Hepatocyte (in vitro differentiated cells): ENCODE results near the gene KCTD13. TPM values are rescaled to one million over a fixed set of nuclear protein-coding genes. Genes with fewer than 3 reads are reported as not detected.
"Not testable (repeated sequence)": the region's sequence is repeated elsewhere in the genome, so short reads cannot be mapped to it uniquely, and the experiment has no call there.

ENCODE experiments used
- DNase-seq: peaks from one replicate; pipeline ENCODE4 v3.0.0-alpha.2; 2016; ENCODE audit warnings: low spot score
- H2AFZ ChIP-seq: fragments of 200-600 bp; sonication (generic); 2 replicates; pipeline ENCODE4 v1.6.0; 2016; ENCODE audit warnings: antibody characterized with exemption, mild to moderate bottlenecking
- H3K27ac ChIP-seq: fragments of 200-600 bp; sonication (generic); 2 replicates; pipeline ENCODE4 v1.5.1; 2016; ENCODE audit warnings: mild to moderate bottlenecking
- H3K27me3 ChIP-seq: fragments of 200-600 bp; sonication (generic); 2 replicates; pipeline ENCODE4 v1.6.1; 2016
- H3K36me3 ChIP-seq: fragments of 200-600 bp; sonication (generic); replicated peaks from 2 replicates; pipeline ENCODE4 v1.5.1; 2016; ENCODE audit warnings: low read depth; ENCODE audit not compliant: insufficient read depth
- H3K4me1 ChIP-seq: fragments of 200-600 bp; sonication (generic); 2 replicates; pipeline ENCODE4 v1.5.1; 2016; ENCODE audit warnings: mild to moderate bottlenecking, moderate library complexity; ENCODE audit not compliant: insufficient read depth
- H3K4me2 ChIP-seq: fragments of 200-600 bp; sonication (generic); 2 replicates; pipeline ENCODE4 v1.6.0; 2016
- H3K4me3 ChIP-seq: fragments of 200-600 bp; sonication (generic); 2 replicates; pipeline ENCODE4 v1.5.1; 2016; ENCODE audit warnings: mild to moderate bottlenecking
- H3K79me2 ChIP-seq: fragments of 200-600 bp; sonication (generic); 2 replicates; pipeline ENCODE4 v1.6.0; 2017; ENCODE audit warnings: mild to moderate bottlenecking
- H3K9me2 ChIP-seq: fragments of 200-600 bp; sonication (generic); replicated peaks from 2 replicates; pipeline ENCODE4 v1.6.0; 2017; ENCODE audit warnings: mild to moderate bottlenecking; ENCODE audit not compliant: insufficient read depth
- H3K9me3 ChIP-seq: fragments of 200-600 bp; sonication (generic); 2 replicates; pipeline ENCODE4 v1.5.1; 2016; ENCODE audit warnings: low read depth, mild to moderate bottlenecking
- H4K20me1 ChIP-seq: fragments of 200-600 bp; sonication (generic); 2 replicates; pipeline ENCODE4 v1.6.0; 2016; ENCODE audit warnings: mild to moderate bottlenecking; ENCODE audit not compliant: insufficient read depth, poor library complexity, severe bottlenecking
- CTCF ChIP-seq: fragments of 200-600 bp; sonication (generic); IDR thresholded peaks from 2 replicates; pipeline ENCODE4 v1.5.1; 2016; ENCODE audit warnings: antibody characterized with exemption, mild to moderate bottlenecking; ENCODE audit not compliant: poor library complexity
- EZH2 ChIP-seq: fragments of 200-600 bp; sonication (generic); IDR thresholded peaks from 2 replicates; pipeline ENCODE4 v1.6.1; 2016; ENCODE audit warnings: antibody characterized with exemption, mild to moderate bottlenecking, borderline replicate concordance
- EZH2phosphoT487 ChIP-seq: fragments of 200-600 bp; sonication (generic); IDR thresholded peaks from one replicate; pipeline ENCODE4 v1.6.1; 2018; ENCODE audit warnings: antibody characterized with exemption, mild to moderate bottlenecking, low read depth, moderate library complexity; ENCODE audit not compliant: unreplicated experiment, severe bottlenecking
- WGBS: methylation state at CpG from one replicate; pipeline ENCODE4 v1.1.6; 2016; ENCODE audit warnings: low lambda C conversion rate; ENCODE audit errors: missing lambda C conversion rate; 5-methylcytosine and 5-hydroxymethylcytosine counted together
- polyA plus RNA-seq: library from polyadenylated mRNA; unstranded; fragments of >200 nt; fragmentation: Nextera tagmentation; extraction: Ambion mirVana; gene quantifications from 2 replicates; pipeline ENCODE4 v1.2.1, GENCODE V29; 2016
- total RNA-seq: library from RNA; depleted of rRNA; stranded (reverse); fragments of >200 nt; gene quantifications from 2 replicates; pipeline ENCODE4 v1.2.3, GENCODE V29; 2014

Gene KCTD13
- total and polyA plus RNA-seq, 2 experiments from 2014 or later = 14.3 to 18.8 TPM

DNA sequence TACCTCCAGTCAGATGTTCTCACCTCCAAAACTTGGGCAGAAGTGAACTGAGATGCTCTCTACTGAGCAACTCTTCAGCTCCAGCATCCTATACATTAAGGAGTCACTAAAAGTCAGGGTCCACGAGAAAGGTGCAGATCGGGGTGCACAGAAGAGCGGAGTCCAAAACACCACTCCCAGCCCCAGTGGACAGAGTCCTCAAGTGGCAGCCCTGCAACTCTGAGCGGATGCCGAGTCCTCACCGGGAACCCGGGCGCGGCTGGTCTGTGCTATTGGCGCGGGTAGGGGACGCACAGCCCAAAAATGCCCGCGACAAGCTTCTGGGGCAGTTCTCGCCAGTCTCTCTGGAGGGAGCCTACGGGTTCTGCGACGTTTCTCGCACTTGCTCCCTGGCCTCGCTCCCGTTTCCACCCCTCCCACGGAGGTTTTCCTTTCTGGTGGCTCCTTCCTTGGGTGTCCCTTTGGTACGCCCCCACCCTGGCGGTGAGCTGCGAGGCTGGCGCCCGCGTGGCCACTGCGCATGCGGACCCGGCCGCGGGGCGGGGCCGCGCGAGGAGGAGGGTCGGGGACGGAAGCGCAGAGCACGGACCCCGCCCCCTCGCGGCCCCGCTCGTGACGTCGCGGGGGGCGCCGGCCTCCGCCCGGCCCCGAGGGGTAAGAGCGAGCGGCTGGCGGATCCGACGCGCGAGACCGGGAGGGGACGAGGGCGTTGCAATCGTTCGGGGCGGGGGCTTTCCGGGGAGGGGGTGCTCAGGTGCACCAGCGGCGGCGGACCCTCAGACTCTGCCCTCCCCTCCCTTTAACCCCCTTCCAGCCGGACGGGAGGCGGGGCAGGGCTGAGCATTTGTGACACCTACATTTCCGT is 35.7 kb upstream of the KCTD13 start, which contains the start of gene TMEM219:
Gene TMEM219 (plus strand): TSS at position 601 of the 865 bp plus-strand sequence. CDS start 1,065 bp downstream, outside the sequence.
- no peaks in the 10 kb centered on the region for H4K20me1 ChIP-seq

GRCh38 chr16:29961127-29961478 is 35.1 kb upstream of the KCTD13 start:
- no peak for DNase-seq
- peak overlapping the region; percentile 82 for H3K4me2 ChIP-seq
- peaks cover 5% of the 10 kb centered on the region for H3K79me2 ChIP-seq
- H3K27ac ChIP-seq = peak overlapping the region; percentile 87
- no peaks in the 10 kb centered on the region for H3K9me2 ChIP-seq
- H3K4me3 ChIP-seq = peak overlapping the region; percentile 37
- H3K27me3 ChIP-seq = no peaks in the 10 kb centered on the region
- no peaks in the 10 kb centered on the region for H3K36me3 ChIP-seq
- no peaks in the 10 kb centered on the region for H3K9me3 ChIP-seq
- TF ChIP-seq EZH2phosphoT487 (no peak), CTCF (no peak), EZH2 (no peak)
- H4K20me1 ChIP-seq = no peaks in the 10 kb centered on the region
- H2AFZ ChIP-seq = peak overlapping the region; percentile 65
- H3K4me1 ChIP-seq = peaks cover 5% of the 10 kb centered on the region
- WGBS = 78% methylated on average over 10 of the region's 10 CpGs

More for the DNA sequence above, 35.7 kb upstream of the KCTD13 start, which contains the start of gene TMEM219:
- Histone ChIP-seq H3K27ac (peak within 1 kb of the TSS; percentile 94), H3K79me2 (peaks cover 5% of the 10 kb centered on the region), H3K9me3 (no peaks in the 10 kb centered on the region), H3K9me2 (no peaks in the 10 kb centered on the region), H3K4me1 (peaks cover 5% of the 10 kb centered on the region), H2AFZ (peak within 1 kb of the TSS; percentile 84), H3K36me3 (no peaks in the 10 kb centered on the region), H3K4me3 (peak within 1 kb of the TSS; percentile 54), H3K27me3 (no peaks in the 10 kb centered on the region), H3K4me2 (peak within 1 kb of the TSS; percentile 92)
- TF ChIP-seq EZH2phosphoT487 = no peak
- TF ChIP-seq CTCF = peak; percentile 30
- peak; percentile 96 for DNase-seq
- whole genome bisulfite sequencing = under 1% methylated on average over 49 of the region's 75 CpGs

DNA sequence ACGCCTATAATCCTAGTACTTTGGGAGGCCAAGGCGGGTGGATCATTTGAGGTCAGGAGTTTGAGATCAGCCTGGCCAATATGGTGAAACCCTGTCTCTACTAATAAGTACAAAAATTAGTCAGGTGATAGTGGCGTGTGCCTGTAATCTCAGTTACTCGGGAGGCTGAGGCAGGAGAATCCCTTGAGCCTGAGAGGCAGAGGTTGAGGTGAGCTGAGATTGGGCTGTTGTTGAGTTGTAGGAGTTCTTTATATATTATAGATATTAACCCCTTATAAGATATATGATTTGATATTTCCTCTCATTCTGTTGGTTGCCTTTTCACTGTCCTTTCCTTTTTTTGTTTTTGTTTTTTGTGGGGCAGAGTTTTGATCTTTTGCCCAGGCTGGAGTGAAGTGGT is 33.8 kb upstream of the KCTD13 start:
- H3K4me2 ChIP-seq, H2AFZ ChIP-seq, H3K27me3 ChIP-seq, H4K20me1 ChIP-seq, H3K9me2 ChIP-seq, H3K79me2 ChIP-seq, H3K4me3 ChIP-seq, H3K9me3 ChIP-seq, H3K36me3 ChIP-seq, H3K27ac ChIP-seq, H3K4me1 ChIP-seq, DNase-seq: not testable (repeated sequence)
- 91% methylated on average over 4 of the region's 4 CpGs for WGBS

DNA sequence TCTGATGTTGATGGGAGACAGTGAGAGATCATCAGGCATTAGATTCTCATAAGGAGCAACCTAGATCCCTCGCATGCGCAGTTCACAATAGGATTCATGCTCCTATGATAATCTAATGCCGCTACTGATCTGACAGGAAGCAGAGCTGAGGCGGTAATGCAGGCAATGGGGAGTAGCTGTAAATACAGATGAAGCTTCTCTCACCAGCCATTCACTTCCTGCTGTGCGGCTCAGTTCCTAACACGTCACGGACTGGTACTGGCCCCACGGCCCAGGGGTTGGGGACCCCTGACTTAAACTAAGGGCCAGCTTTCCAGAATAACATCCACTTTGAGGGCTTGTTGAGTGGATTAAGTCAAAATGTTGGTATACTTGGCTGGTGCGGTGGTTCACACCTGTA is 33.3 kb upstream of the KCTD13 start:
- no peaks in the 10 kb centered on the region for H3K9me2 ChIP-seq
- H3K9me3 ChIP-seq = no peaks in the 10 kb centered on the region
- H3K79me2 ChIP-seq = peaks cover 5% of the 10 kb centered on the region
- H3K4me2 ChIP-seq = no peak overlapping the region
- no peak overlapping the region for H3K4me3 ChIP-seq
- 94% methylated on average over 9 of the region's 9 CpGs for WGBS
- peaks cover 5% of the 10 kb centered on the region for H3K4me1 ChIP-seq
- H3K36me3 ChIP-seq = no peaks in the 10 kb centered on the region
- no peak for DNase-seq
- H3K27me3 ChIP-seq = no peaks in the 10 kb centered on the region
- H2AFZ ChIP-seq = no peak overlapping the region
- TF ChIP-seq CTCF (no peak), EZH2phosphoT487 (no peak), EZH2 (no peak)
- H4K20me1 ChIP-seq = no peaks in the 10 kb centered on the region
- no peak overlapping the region for H3K27ac ChIP-seq
